ENCODE results near the gene TMEM126B.
"Not testable (repeated sequence)": the region's sequence is repeated elsewhere in the genome, so short reads cannot be mapped to it uniquely, and the experiment has no call there.

TMEM126B gene

DNA sequence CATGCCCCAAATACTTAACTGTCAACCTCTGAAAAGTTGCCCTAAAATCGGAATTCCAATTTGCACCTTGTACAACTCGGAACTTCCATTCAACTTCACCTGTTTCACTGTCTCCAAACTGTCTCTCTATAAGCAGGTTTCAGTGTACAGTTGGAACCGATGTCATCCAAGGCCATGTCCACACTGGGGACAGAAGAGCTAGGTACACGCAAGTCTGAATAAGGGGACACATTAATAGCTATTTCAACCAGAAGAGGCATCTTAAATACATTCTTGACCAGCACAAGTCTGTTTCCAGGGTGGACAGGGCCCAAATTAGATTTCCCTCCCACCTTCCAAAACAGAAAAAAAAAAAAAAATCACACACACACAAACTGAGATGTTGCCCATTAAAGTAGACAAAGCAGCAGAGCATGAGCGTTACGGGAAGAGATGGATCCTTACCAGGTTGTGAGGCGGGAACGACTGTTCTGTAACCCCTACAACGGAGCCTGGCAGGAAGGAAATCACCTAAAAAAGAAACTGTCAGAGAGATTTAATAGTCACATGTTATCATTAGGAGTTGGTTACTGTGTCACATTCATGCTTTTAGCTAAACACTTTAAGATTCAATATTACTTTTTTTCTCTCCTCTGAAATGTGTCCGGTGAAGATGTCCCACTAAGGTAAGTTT, 34.8 kb downstream of the TMEM126B start:
- H3K4me3 ChIP-seq (ENCODE audit: low read depth, low read length): peak overlapping the region; percentile 76
- TF ChIP-seq, protein P1, sequence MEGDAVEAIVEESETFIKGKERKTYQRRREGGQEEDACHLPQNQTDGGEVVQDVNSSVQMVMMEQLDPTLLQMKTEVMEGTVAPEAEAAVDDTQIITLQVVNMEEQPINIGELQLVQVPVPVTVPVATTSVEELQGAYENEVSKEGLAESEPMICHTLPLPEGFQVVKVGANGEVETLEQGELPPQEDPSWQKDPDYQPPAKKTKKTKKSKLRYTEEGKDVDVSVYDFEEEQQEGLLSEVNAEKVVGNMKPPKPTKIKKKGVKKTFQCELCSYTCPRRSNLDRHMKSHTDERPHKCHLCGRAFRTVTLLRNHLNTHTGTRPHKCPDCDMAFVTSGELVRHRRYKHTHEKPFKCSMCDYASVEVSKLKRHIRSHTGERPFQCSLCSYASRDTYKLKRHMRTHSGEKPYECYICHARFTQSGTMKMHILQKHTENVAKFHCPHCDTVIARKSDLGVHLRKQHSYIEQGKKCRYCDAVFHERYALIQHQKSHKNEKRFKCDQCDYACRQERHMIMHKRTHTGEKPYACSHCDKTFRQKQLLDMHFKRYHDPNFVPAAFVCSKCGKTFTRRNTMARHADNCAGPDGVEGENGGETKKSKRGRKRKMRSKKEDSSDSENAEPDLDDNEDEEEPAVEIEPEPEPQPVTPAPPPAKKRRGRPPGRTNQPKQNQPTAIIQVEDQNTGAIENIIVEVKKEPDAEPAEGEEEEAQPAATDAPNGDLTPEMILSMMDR (IDR thresholded peaks at IDR 0.05; ENCODE audit: borderline replicate concordance, insufficient read depth, low read depth, low read length): no peak

DNA sequence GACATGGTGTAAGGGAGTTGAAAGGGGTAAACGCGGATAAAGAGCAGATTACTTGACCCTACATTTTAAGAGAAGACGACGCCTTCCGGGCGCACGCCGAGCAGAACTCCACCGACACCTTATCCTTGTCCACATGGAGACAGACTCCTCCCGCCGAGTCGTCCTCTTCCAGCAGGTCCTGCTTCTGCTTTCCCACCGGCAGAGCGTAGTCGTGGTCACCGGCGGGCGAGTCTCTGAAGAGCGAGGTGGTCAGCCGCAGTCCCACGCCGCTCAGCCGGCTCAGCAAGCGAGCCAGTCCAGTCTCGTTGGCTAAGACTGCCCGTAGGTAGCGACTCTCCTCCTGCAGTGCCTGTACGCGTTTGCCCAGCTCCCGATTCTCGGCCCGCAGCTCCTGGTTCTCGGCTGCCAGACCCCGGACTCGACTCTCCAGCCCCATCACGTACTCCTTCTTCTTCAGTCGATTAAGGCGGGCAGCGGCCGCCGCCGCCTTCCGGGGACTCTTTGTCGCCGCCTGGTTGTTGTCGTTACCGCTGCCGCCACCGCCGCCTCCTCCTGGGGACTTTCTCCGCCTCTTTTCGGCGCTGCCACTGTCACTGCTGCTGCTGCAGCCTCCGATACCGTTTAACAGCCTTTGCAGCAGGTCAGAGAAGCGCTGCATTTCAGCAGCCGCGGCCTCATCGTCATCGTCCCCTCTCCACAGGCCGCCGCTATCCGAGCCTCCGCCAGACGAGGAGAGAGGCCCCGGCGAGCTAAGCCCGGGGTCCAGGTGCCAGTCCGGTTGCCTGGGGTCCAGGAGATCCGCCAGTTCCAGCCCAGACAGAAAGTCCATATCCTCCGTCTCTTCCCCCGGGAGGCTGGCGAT, 35.6 kb downstream of the TMEM126B start:
- TF ChIP-seq, protein P1 (IDR thresholded peaks at IDR 0.05; ENCODE audit: borderline replicate concordance, insufficient read depth, low read depth, low read length): peak; percentile 66
- peak overlapping the region; percentile 76 for H3K4me3 ChIP-seq (ENCODE audit: low read depth, low read length)

DNA sequence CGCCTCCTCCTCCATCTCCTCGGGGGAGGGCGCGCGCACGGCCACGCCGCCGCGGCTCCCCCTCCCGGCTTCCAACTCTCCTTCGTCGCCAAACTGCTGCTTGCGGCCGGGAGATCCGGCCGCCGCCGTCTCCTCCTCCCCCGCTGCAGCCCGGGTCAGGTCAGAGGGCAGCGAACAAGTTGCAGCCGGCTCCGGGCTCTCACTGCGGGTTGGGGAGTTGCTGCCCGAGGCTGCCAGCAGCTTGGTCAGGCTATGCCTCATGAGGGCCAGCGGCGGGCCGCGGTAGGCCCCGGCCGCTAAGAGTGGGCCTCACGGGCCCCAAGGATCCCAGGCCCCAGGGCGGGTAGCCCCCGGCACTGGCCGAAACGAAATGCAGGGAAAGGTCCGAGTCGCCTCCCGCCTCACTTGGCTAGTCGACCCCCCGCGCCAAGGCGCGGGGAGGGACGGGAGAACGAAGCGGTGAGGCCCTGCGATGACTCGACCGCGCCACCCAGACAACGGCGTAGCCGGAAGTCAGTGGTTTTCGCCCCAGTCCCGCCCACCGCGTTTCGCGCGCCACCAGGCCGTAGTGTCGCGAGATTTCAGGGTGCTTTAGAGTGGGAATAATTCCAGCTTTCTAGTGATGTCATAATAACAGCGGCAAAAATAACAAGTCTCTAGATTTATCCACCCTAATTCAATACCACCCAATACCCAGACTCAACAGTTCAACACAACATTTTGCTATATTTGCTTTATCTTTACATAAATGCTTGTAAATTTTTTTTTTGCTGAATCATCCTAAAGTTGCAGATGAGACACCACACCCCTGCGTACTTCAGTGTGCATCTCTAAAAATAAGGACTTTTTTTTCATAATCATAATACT, 36.5 kb downstream of the TMEM126B start, which contains the start of gene CREBZF:
CREBZF (minus strand) TSS at position 515 of the 867 bp plus-strand sequence; CDS start at position 261, 254 bp downstream.
- H3K4me3 ChIP-seq (ENCODE audit: low read depth, low read length): peak within 1 kb of the TSS; percentile 76
- TF ChIP-seq, protein P1 (IDR thresholded peaks at IDR 0.05; ENCODE audit: borderline replicate concordance, insufficient read depth, low read depth, low read length): no peak

DNA sequence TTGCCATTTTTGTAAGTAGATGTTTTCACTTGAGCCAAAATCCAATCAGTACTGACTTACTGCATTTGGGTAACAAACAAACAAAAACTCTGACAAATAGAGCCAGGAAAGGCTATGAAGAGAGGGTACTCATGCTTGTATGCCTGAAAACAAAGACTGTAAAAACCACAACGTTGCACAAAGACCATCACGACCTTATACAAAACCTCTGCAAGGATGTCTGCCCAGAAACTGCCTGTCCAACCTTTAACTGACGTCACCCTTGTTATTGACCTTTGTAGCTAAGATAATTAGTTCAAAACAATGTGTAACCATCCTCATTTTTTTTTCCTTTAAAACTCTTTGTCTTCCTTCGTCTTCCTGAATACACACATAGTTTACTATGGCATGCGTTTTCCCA, 37.3 kb downstream of the TMEM126B start:
- TF ChIP-seq, protein P1 (IDR thresholded peaks at IDR 0.05; ENCODE audit: borderline replicate concordance, insufficient read depth, low read depth, low read length): no peak

DNA sequence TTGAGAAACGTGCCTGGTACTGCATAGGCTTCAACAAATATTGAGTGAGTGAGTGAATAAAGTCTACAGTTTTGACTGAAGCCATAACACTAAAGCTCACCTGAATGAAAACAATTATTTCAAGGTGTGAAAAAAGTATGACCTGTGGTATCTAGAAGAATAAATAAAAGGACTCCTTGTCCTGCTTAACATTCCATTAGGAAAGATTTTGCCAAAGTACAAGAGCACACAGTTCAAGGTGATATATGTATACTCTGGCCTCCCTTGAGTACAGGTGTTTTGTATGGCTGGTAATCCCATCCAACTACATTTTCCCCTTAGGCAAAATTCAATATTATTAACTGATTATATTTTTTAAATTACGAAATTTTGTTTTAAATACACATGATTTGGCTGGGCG, 38.3 kb downstream of the TMEM126B start:
- H3K4me3 ChIP-seq (ENCODE audit: low read depth, low read length): no peak overlapping the region
- TF ChIP-seq, protein P1 (IDR thresholded peaks at IDR 0.05; ENCODE audit: borderline replicate concordance, insufficient read depth, low read depth, low read length): no peak

More for the DNA sequence above, 37.3 kb downstream of the TMEM126B start:
- H3K4me3 ChIP-seq (ENCODE audit: low read depth, low read length): no peak overlapping the region

DNA sequence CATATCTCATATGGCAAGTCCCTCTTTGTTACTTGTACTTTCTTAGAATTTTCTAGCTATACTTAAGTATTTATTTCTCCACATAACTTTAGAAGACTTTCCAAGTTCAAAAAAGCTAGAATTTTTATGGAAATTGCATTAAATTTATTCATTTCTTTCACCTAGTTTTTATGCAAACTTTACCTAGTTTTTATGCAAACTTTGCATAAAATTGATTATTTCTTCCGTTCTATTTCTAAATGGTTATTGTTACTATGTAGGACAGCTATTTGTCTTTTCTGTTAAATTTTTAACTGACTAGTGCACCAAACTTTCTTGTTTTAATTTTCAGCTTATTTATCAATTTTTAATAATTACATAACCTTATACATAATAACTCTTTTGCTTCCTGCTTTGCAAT, 39.8 kb downstream of the TMEM126B start:
- H3K4me3 ChIP-seq (ENCODE audit: low read depth, low read length): no peak overlapping the region
- TF ChIP-seq, protein P1 (IDR thresholded peaks at IDR 0.05; ENCODE audit: borderline replicate concordance, insufficient read depth, low read depth, low read length): no peak

DNA sequence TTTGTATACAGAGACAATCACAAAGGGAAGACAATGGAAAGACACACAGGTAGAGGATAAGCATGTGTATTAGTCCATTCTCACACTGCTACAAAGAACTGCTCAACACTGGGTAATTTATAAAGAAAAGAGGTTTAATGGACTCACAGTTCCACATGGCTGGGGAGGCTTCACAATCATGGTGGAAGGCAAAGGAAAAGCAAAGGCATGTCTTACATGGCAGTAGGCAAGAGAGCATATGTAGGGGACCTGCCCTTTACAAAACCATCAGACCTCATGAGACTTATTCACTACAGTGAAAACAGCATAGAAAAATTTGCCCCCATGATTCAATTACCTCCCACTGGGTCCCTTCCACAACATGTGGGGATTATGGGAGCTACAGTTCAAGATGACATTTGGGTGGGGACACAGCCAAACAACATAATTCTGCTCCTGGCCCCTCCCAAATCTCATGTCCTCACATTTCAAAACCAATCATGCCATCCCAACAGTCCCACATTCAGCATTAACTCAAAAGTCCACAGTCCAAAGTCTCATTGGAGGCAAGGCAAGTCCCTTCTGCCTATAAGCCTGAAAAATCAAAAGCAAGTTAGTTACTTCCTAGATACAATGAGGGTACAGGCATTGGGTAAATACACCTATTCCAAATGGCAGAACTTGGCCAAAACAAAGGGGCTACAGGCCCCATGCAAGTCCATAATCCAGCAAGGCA, 42.7 kb downstream of the TMEM126B start:
- not testable (repeated sequence) for H3K4me3 ChIP-seq (ENCODE audit: low read depth, low read length)

Measured in GM12875 (cell line).